Activated naive CD8-positive, alpha-beta T cell (primary cell): ENCODE measurements around the gene PAQR8.

Experiments used
- H3K27ac Mint-ChIP-seq: one replicate; pipeline ENCODE4 v1.8.0; 2021; ENCODE audit warnings: mixed read lengths
- H3K27me3 Mint-ChIP-seq: one replicate; pipeline ENCODE4 v1.8.0; 2021; ENCODE audit warnings: mixed read lengths
- H3K36me3 Mint-ChIP-seq: one replicate; pipeline ENCODE4 v1.8.0; 2021; ENCODE audit warnings: mixed read lengths
- H3K4me1 Mint-ChIP-seq: one replicate; pipeline ENCODE4 v1.8.0; 2021; ENCODE audit warnings: low read depth, mixed read lengths
- H3K4me3 Mint-ChIP-seq: one replicate; pipeline ENCODE4 v1.8.0; 2021; ENCODE audit warnings: mild to moderate bottlenecking, mixed read lengths
- H3K9me3 Mint-ChIP-seq: one replicate; pipeline ENCODE4 v1.8.0; 2021; ENCODE audit warnings: low read depth, mixed read lengths

PAQR8 gene

DNA sequence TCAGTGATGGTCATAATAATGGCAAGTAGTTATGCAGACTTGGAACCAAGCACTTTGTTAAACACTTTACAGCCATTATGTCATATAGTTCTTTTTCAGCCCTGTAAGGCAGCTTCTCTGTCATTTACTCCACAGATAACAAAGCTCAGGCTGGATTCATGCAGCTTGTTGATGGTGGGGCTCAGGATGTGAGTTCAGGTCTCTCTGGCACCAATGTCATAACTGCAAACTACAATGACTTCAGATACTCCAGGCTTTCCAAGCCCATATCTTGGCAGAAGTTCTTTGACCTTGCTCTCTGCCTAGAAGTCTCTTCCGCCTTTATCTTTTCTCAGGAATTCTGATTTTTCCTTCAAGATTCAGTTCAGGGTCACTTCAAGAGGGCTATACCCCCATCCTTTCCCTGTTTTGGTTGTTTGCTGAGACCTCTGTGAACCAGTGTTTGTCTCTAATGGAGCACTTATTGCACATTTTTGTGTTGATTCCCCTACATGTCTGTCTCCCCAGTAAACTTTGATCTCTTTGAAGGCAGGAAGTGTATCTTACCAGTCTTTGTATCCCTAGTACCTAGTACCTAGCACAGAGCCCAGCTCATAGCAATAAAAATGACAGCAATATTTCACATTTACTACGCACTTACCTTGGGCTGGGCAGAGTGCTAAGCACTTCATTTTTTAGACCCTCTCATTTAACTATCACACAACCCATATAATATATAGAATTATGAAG, 38.5 kb downstream of the PAQR8 start:
- Mint-ChIP-seq H3K4me3 (peak overlapping the region; percentile 33), H3K27ac (peak overlapping the region; percentile 90), H3K9me3 (no peaks in the 10 kb centered on the region), H3K36me3 (peaks cover 8% of the 10 kb centered on the region), H3K27me3 (no peaks in the 10 kb centered on the region), H3K4me1 (peaks cover 77% of the 10 kb centered on the region)

DNA sequence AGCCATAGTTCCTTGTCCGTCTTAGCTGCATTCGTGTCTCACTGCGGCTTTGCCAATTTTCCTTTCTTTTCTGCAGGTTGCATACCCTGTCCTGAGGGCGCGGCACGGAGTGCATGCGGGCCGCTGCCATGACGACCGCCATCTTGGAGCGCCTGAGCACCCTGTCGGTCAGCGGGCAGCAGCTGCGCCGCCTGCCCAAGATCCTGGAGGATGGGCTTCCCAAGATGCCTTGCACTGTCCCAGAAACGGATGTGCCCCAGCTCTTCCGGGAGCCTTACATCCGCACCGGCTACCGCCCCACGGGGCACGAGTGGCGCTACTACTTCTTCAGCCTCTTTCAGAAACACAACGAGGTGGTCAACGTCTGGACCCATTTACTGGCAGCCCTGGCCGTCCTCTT, 41.1 kb downstream of the PAQR8 start:
- H3K27ac Mint-ChIP-seq: peak overlapping the region; percentile 91
- H3K9me3 Mint-ChIP-seq: no peaks in the 10 kb centered on the region
- H3K4me3 Mint-ChIP-seq: no peak overlapping the region
- peaks cover 6% of the 10 kb centered on the region for H3K36me3 Mint-ChIP-seq
- H3K27me3 Mint-ChIP-seq: no peaks in the 10 kb centered on the region
- peaks cover 58% of the 10 kb centered on the region for H3K4me1 Mint-ChIP-seq

GRCh38 chr6:52403627-52404026, 41.7 kb downstream of the PAQR8 start:
- no peaks in the 10 kb centered on the region for H3K27me3 Mint-ChIP-seq
- no peak overlapping the region for H3K4me3 Mint-ChIP-seq
- peak overlapping the region; percentile 91 for H3K27ac Mint-ChIP-seq
- H3K9me3 Mint-ChIP-seq: no peaks in the 10 kb centered on the region
- peaks cover 54% of the 10 kb centered on the region for H3K4me1 Mint-ChIP-seq
- peaks cover 6% of the 10 kb centered on the region for H3K36me3 Mint-ChIP-seq

- Mint-ChIP-seq H3K27ac (peak overlapping the region; percentile 91), H3K27me3 (no peaks in the 10 kb centered on the region), H3K36me3 (peaks cover 6% of the 10 kb centered on the region), H3K9me3 (no peaks in the 10 kb centered on the region), H3K4me1 (peaks cover 49% of the 10 kb centered on the region), H3K4me3 (no peak overlapping the region)
Measured at GRCh38 chr6:52405243-52405642, 43.3 kb downstream of the PAQR8 start.

- Mint-ChIP-seq H3K36me3 (peaks cover 6% of the 10 kb centered on the region), H3K4me1 (peaks cover 36% of the 10 kb centered on the region), H3K4me3 (no peak overlapping the region), H3K27me3 (no peaks in the 10 kb centered on the region), H3K9me3 (no peaks in the 10 kb centered on the region), H3K27ac (peak overlapping the region; percentile 7)
Measured at GRCh38 chr6:52407467-52407866, 45.5 kb downstream of the PAQR8 start.

DNA sequence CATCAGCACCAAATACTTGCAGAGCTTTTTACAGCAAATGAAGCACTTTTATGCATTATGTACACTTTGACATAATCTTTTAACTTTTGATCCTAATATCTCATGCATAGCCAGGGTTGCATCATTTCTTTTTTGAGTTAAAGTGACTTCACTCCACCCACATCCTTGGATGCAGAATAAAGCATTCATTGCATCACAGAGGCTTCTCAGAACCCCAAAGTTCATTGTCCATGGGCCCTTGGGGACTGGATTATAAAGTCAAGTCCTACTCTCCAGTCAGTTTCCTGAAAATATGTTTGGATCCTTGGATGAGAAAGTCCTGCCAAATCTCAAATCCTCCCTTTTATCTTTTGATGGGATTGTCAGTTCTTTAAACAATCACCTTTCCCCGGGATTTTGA, 47.5 kb downstream of the PAQR8 start:
- peaks cover 28% of the 10 kb centered on the region for H3K4me1 Mint-ChIP-seq
- H3K9me3 Mint-ChIP-seq: no peaks in the 10 kb centered on the region
- peak overlapping the region; percentile 77 for H3K27ac Mint-ChIP-seq
- no peaks in the 10 kb centered on the region for H3K36me3 Mint-ChIP-seq
- H3K27me3 Mint-ChIP-seq: no peaks in the 10 kb centered on the region
- no peak overlapping the region for H3K4me3 Mint-ChIP-seq

- no peaks in the 10 kb centered on the region for H3K9me3 Mint-ChIP-seq
- H3K4me1 Mint-ChIP-seq: peaks cover 36% of the 10 kb centered on the region
- H3K27me3 Mint-ChIP-seq: no peaks in the 10 kb centered on the region
- peak overlapping the region; percentile 75 for H3K27ac Mint-ChIP-seq
- H3K4me3 Mint-ChIP-seq: no peak overlapping the region
- H3K36me3 Mint-ChIP-seq: no peaks in the 10 kb centered on the region
Measured at GRCh38 chr6:52410979-52411378, 49.0 kb downstream of the PAQR8 start.

DNA sequence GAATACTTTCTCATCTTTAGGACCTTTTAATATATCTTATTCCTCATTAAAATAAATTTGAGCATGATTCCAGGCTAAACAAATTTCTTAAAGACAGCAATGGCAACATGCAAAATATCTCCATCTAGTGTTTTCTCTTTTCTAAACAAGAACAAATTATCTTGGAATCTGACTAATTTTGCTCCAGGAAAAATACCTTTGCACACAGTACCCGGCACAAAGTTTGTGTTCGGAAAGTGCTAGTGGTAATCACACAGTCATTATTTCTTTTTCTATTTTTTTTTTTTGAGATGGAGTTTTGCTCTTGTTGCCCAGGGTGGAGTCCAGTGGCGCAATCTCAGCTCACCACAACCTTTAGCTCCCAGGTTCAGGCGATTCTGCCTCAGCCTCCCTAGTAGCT, 50.0 kb downstream of the PAQR8 start:
- no peaks in the 10 kb centered on the region for H3K36me3 Mint-ChIP-seq
- H3K9me3 Mint-ChIP-seq: no peaks in the 10 kb centered on the region
- H3K4me1 Mint-ChIP-seq: peaks cover 42% of the 10 kb centered on the region
- no peaks in the 10 kb centered on the region for H3K27me3 Mint-ChIP-seq
- H3K27ac Mint-ChIP-seq: no peak overlapping the region
- H3K4me3 Mint-ChIP-seq: no peak overlapping the region

- H3K4me1 Mint-ChIP-seq: peaks cover 34% of the 10 kb centered on the region
- H3K4me3 Mint-ChIP-seq: no peak overlapping the region
- no peaks in the 10 kb centered on the region for H3K9me3 Mint-ChIP-seq
- H3K27me3 Mint-ChIP-seq: no peaks in the 10 kb centered on the region
- H3K27ac Mint-ChIP-seq: no peak overlapping the region
- no peaks in the 10 kb centered on the region for H3K36me3 Mint-ChIP-seq
Measured at GRCh38 chr6:52415333-52415732, 53.4 kb downstream of the PAQR8 start.

GRCh38 chr6:52415917-52416628, 54.1 kb downstream of the PAQR8 start:
- H3K27ac Mint-ChIP-seq: peak overlapping the region; percentile 54
- no peaks in the 10 kb centered on the region for H3K9me3 Mint-ChIP-seq
- peaks cover 31% of the 10 kb centered on the region for H3K4me1 Mint-ChIP-seq
- H3K36me3 Mint-ChIP-seq: no peaks in the 10 kb centered on the region
- no peak overlapping the region for H3K4me3 Mint-ChIP-seq
- H3K27me3 Mint-ChIP-seq: no peaks in the 10 kb centered on the region

DNA sequence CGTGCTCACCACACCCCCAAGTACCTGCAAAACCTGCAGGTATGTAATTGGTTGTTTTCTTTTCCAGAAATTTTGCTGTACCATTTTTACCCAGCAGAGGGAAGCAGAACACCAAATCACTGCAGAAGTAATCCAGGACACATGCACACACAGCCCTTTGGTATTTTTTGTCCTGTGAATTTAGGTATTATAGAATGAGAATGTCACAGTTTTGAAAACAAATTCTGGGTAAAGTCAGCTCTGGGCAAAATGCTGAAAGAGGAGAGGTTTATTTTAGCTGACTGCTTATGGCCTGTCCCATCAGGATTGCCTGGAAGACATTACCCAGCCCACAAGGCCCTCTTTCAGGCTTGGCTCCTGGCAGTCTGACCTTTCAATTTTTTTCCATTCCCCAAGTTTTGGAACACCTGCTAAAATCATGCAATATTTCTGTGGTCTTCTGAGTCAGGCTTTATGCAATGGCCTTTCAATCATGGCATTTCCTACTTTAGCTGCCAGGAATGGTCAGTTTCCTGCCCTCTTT, 54.7 kb downstream of the PAQR8 start:
- H3K9me3 Mint-ChIP-seq: no peaks in the 10 kb centered on the region
- H3K27ac Mint-ChIP-seq: peak overlapping the region; percentile 54
- H3K36me3 Mint-ChIP-seq: no peaks in the 10 kb centered on the region
- no peaks in the 10 kb centered on the region for H3K27me3 Mint-ChIP-seq
- no peak overlapping the region for H3K4me3 Mint-ChIP-seq
- H3K4me1 Mint-ChIP-seq: peaks cover 31% of the 10 kb centered on the region

GRCh38 chr6:52417675-52418111, 55.7 kb downstream of the PAQR8 start:
- Mint-ChIP-seq H3K36me3 (no peaks in the 10 kb centered on the region), H3K4me3 (no peak overlapping the region), H3K27me3 (no peaks in the 10 kb centered on the region), H3K4me1 (peaks cover 30% of the 10 kb centered on the region), H3K27ac (no peak overlapping the region), H3K9me3 (no peaks in the 10 kb centered on the region)

DNA sequence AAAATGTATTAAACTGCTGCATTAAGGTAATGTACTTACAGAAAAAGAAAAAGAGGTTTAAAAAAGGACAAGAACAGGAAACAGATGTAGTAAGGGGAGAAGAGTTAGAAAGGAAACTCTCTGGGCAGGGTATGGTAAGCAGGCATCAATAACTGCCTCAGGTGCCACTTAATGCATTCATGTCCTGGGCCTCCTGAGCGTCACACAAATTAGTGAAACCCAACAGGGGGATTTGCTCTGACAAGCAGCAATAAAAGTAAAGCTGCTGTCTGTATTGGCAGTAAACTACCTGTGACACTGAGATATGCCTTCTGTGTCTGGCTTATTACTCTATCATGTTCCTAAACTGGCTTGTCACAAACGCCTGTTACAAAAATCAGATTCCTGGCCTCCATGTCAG, 56.7 kb downstream of the PAQR8 start:
- H3K4me1 Mint-ChIP-seq: peaks cover 28% of the 10 kb centered on the region
- no peaks in the 10 kb centered on the region for H3K27me3 Mint-ChIP-seq
- peak overlapping the region; percentile 44 for H3K4me3 Mint-ChIP-seq
- no peak overlapping the region for H3K27ac Mint-ChIP-seq
- H3K36me3 Mint-ChIP-seq: no peaks in the 10 kb centered on the region
- no peaks in the 10 kb centered on the region for H3K9me3 Mint-ChIP-seq

DNA sequence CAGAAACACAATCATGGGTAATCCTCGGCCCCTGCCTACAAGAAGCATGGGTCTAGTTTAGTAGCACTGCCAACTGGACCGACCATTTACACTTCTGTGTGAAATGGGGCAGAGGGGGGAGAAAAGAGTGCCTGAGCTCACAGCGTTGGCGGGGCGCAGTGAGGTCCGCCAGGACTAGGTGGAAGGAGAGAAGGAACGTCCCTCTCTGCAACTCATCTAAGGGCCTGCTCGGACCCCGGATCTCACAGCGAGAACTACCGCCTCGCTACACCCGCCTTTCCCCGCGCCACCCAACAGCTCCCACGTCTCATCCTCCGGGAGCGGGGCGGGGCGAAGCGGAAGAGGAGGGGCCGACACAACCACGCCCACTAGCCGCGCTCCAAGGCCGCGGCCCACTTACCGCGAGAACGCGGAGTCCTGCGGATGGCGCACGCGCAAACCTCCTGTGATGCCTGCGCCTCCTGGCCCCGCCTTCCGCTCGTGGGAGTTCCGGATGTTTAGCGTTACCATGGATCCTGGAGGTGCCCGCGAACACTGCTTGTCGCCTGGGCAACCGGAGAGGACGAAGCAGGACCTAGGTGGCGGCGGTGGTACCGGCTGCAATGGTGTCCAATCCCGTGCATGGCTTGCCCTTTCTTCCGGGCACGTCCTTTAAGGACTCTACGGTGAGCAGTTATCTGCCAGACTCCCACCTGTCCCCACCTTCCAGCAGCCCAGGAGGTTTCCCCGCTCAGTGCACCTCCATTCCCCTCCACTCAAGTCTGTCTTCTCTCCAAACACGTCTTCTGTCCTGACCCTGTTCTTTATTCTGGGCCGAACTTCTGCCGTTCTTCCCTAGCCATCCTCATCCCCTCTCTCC, 58.1 kb downstream of the PAQR8 start, which contains the start of gene EFHC1:
Gene EFHC1 (plus strand): TSS at position 534 of the 859 bp plus-strand sequence. CDS start 69 bp downstream, at position 603.
- Mint-ChIP-seq H3K4me1 (peaks cover 25% of the 10 kb centered on the region), H3K36me3 (no peaks in the 10 kb centered on the region), H3K27me3 (no peaks in the 10 kb centered on the region), H3K4me3 (no peak within 1 kb of the TSS), H3K9me3 (no peaks in the 10 kb centered on the region), H3K27ac (no peak within 1 kb of the TSS)
